DOHH2 (cell line): Measurements from ENCODE around the gene RASSF9.

Experiments used
- H3F3A ChIP-seq: fragments of 200-600 bp; sonication (generic), shearing (Covaris generic); 2 replicates; pipeline ENCODE4 v1.6.0; 2016; ENCODE audit warnings: antibody characterized with exemption, mild to moderate bottlenecking; ENCODE audit not compliant: control insufficient read depth, insufficient read depth
- H3K27ac ChIP-seq: fragments of 200-600 bp; sonication (generic); 2 replicates; pipeline ENCODE4 v1.5.1; 2014; ENCODE audit warnings: low read depth, mild to moderate bottlenecking, low read length, moderate library complexity
- H3K27me3 ChIP-seq: fragments of 200-600 bp; sonication (generic); 2 replicates; pipeline ENCODE4 v1.6.1; 2014; ENCODE audit warnings: mild to moderate bottlenecking, low read length, mixed read lengths; ENCODE audit not compliant: control insufficient read depth
- H3K36me3 ChIP-seq: fragments of 200-600 bp; sonication (generic); 2 replicates; pipeline ENCODE4 v1.6.1; 2014; ENCODE audit warnings: mild to moderate bottlenecking, low read length, moderate library complexity, mixed read lengths; ENCODE audit not compliant: control insufficient read depth
- H3K4me1 ChIP-seq: fragments of 200-600 bp; sonication (generic); 2 replicates; pipeline ENCODE4 v1.6.1; 2014; ENCODE audit warnings: mild to moderate bottlenecking, low read length, mixed read lengths; ENCODE audit not compliant: control insufficient read depth
- H3K4me2 ChIP-seq: fragments of 200-600 bp; sonication (generic); 2 replicates; pipeline ENCODE4 v1.6.0; 2014; ENCODE audit warnings: mild to moderate bottlenecking, low read length, moderate library complexity
- H3K4me3 ChIP-seq: fragments of 200-600 bp; sonication (generic); 2 replicates; pipeline ENCODE4 v1.5.1; 2014; ENCODE audit warnings: mild to moderate bottlenecking, low read length, mixed read lengths
- H3K79me2 ChIP-seq: fragments of 200-600 bp; sonication (generic); 2 replicates; pipeline ENCODE4 v1.6.1; 2014; ENCODE audit warnings: mild to moderate bottlenecking, low read length, mixed read lengths; ENCODE audit not compliant: control insufficient read depth
- H3K9me2 ChIP-seq: fragments of 200-600 bp; sonication (generic); replicated peaks from 2 replicates; pipeline ENCODE4 v1.6.1; 2014; ENCODE audit warnings: mild to moderate bottlenecking, low read length, mixed read lengths; ENCODE audit not compliant: control insufficient read depth
- H3K9me3 ChIP-seq: fragments of 200-600 bp; sonication (generic); 2 replicates; pipeline ENCODE4 v1.6.1; 2014; ENCODE audit warnings: antibody characterized with exemption, low read length, mixed read lengths; ENCODE audit not compliant: control insufficient read depth, insufficient read depth
- H4K20me1 ChIP-seq: fragments of 200-600 bp; sonication (generic); 2 replicates; pipeline ENCODE4 v1.6.0; 2014; ENCODE audit warnings: low read depth, mild to moderate bottlenecking, antibody characterized with exemption, low read length, moderate library complexity; ENCODE audit not compliant: control insufficient read depth, insufficient read depth
- CTCF ChIP-seq: fragments of 200-600 bp; sonication (generic); IDR thresholded peaks from one replicate; pipeline ENCODE4 v1.5.1; 2014; ENCODE audit warnings: antibody characterized with exemption, mild to moderate bottlenecking, low read depth, low read length; ENCODE audit not compliant: poor library complexity, severe bottlenecking
- EZH2phosphoT487 ChIP-seq: fragments of 200-600 bp; sonication (generic); IDR thresholded peaks from 2 replicates; pipeline ENCODE4 v1.6.1; 2017; ENCODE audit warnings: borderline replicate concordance, mild to moderate bottlenecking, antibody characterized with exemption, low read length, moderate library complexity, mixed read lengths

The RASSF9 gene

GRCh38 chr12:85821759-85822158 lies 14.4 kb downstream of the RASSF9 start:
- Histone ChIP-seq H3K27ac (no peak overlapping the region), H3K36me3 (no peaks in the 10 kb centered on the region), H3K27me3 (no peaks in the 10 kb centered on the region), H3K4me2 (no peak overlapping the region), H3K9me3 (no peaks in the 10 kb centered on the region), H3K4me3 (no peak overlapping the region), H3K9me2 (no peaks in the 10 kb centered on the region), H3F3A (no peaks in the 10 kb centered on the region), H3K4me1 (no peaks in the 10 kb centered on the region), H4K20me1 (no peaks in the 10 kb centered on the region), H3K79me2 (no peaks in the 10 kb centered on the region)
- no peak for TF ChIP-seq EZH2phosphoT487
- TF ChIP-seq CTCF = no peak

- no peak overlapping the region for H3K4me2 ChIP-seq
- no peaks in the 10 kb centered on the region for H3K9me2 ChIP-seq
- H4K20me1 ChIP-seq = no peaks in the 10 kb centered on the region
- H3K4me1 ChIP-seq = no peaks in the 10 kb centered on the region
- H3F3A ChIP-seq = no peaks in the 10 kb centered on the region
- no peaks in the 10 kb centered on the region for H3K9me3 ChIP-seq
- H3K27ac ChIP-seq = no peak overlapping the region
- no peaks in the 10 kb centered on the region for H3K27me3 ChIP-seq
- H3K4me3 ChIP-seq = no peak overlapping the region
- no peaks in the 10 kb centered on the region for H3K36me3 ChIP-seq
- TF ChIP-seq EZH2phosphoT487 (no peak), CTCF (no peak)
- no peaks in the 10 kb centered on the region for H3K79me2 ChIP-seq
These were observed 15.0 kb downstream of the RASSF9 start for GRCh38 chr12:85821206-85821605.

DNA sequence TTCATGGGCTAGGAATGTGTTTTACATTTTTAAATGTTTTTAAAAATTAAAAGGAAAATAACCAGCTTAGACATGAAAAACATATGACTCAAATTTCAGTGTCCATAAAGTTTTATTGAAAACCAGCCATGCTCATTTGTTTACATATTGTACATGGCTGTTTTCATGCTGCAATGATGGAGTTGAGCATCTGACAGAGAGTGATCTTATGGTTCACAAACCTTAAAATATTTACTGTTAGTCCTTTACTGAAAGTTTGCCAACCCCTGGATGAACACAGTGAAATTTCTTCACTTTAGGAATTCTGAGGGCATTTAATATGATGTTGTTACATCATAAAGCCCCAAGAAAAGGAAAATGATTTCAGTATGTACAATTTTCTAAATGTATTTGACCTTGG lies 16.1 kb downstream of the RASSF9 start:
- H3K4me2 ChIP-seq = no peak overlapping the region
- H4K20me1 ChIP-seq = no peaks in the 10 kb centered on the region
- no peaks in the 10 kb centered on the region for H3K36me3 ChIP-seq
- H3F3A ChIP-seq = no peaks in the 10 kb centered on the region
- H3K9me2 ChIP-seq = no peaks in the 10 kb centered on the region
- no peaks in the 10 kb centered on the region for H3K9me3 ChIP-seq
- no peaks in the 10 kb centered on the region for H3K27me3 ChIP-seq
- no peak overlapping the region for H3K27ac ChIP-seq
- H3K79me2 ChIP-seq = no peaks in the 10 kb centered on the region
- H3K4me3 ChIP-seq = no peak overlapping the region
- TF ChIP-seq EZH2phosphoT487 = no peak
- TF ChIP-seq CTCF = no peak
- no peaks in the 10 kb centered on the region for H3K4me1 ChIP-seq

DNA sequence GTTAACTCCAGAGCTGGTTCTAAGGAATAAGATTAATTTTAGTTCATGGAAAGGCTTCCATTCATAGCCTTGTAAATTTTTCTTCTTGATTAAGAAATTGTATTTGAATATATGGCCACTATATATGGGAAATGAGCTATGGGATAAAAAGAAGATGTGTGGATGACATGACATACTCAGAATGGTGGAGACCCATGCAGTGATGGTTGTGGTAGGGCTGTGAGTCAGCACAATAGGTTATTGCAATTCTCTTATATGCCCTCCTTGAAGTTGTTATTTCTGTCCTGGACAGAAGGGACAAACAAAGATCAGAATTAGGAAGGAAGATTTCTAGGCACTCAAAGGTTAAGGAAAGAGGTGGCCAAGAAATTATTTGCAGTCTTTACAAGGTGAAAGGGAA lies 21.5 kb downstream of the RASSF9 start:
- TF ChIP-seq CTCF (no peak), EZH2phosphoT487 (no peak)
- Histone ChIP-seq H3K4me2 (no peak overlapping the region), H4K20me1 (no peaks in the 10 kb centered on the region), H3K4me1 (no peaks in the 10 kb centered on the region), H3F3A (no peaks in the 10 kb centered on the region), H3K36me3 (no peaks in the 10 kb centered on the region), H3K9me2 (no peaks in the 10 kb centered on the region), H3K9me3 (no peaks in the 10 kb centered on the region), H3K79me2 (no peaks in the 10 kb centered on the region), H3K4me3 (no peak overlapping the region), H3K27ac (no peak overlapping the region), H3K27me3 (no peaks in the 10 kb centered on the region)
